ENCODE results near the gene MSRB2.

DNA sequence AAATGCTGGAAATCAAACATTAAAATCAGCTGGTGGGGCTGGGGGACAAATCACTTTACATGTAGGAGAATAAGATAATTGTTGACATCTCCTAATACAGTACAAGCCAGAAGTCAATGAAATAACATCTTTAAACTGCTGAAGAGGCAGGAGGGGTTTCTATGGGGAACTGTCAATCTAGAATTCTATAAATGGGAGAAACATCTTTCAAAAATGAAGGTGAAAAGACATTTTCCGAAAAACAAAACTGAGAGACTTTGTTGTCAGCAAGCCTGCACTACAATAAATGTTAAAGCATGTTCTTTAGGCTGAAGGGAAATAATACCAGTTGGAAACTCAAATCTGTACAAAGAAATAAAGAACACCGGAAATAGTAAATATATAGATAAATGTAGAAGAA is 17.3 kb upstream of the MSRB2 start:
- TF ChIP-seq, protein P1, sequence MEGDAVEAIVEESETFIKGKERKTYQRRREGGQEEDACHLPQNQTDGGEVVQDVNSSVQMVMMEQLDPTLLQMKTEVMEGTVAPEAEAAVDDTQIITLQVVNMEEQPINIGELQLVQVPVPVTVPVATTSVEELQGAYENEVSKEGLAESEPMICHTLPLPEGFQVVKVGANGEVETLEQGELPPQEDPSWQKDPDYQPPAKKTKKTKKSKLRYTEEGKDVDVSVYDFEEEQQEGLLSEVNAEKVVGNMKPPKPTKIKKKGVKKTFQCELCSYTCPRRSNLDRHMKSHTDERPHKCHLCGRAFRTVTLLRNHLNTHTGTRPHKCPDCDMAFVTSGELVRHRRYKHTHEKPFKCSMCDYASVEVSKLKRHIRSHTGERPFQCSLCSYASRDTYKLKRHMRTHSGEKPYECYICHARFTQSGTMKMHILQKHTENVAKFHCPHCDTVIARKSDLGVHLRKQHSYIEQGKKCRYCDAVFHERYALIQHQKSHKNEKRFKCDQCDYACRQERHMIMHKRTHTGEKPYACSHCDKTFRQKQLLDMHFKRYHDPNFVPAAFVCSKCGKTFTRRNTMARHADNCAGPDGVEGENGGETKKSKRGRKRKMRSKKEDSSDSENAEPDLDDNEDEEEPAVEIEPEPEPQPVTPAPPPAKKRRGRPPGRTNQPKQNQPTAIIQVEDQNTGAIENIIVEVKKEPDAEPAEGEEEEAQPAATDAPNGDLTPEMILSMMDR (IDR thresholded peaks at IDR 0.05) = no peak
- TF ChIP-seq POLR2A (IDR thresholded peaks at IDR 0.05) = no peak
- TF ChIP-seq EP300 (IDR thresholded peaks at IDR 0.05) = no peak
